Mesenteric fat pad (tissue), 1 donor: ENCODE measurements around the gene C11orf98. TPM values are rescaled to one million over a fixed set of nuclear protein-coding genes. Genes with fewer than 3 reads are reported as not detected.

Source experiments
- DNase-seq: peaks from one replicate; pipeline ENCODE4 v3.0.0-alpha.2; 2020; ENCODE audit warnings: low spot score
- total RNA-seq: library from RNA; stranded (reverse); fragmentation: NEBNext Ultra II Directional; extraction: Animal tissue kit (Norgen Biotek cat#: 25700); gene quantifications from one replicate; pipeline ENCODE4 v1.2.1, GENCODE V29; 2021
- donor health status: DM: yes; HTN: yes; CAD: no.

C11orf98 gene
- total RNA-seq, 1 donor from 2014 or later = 36.9 TPM

DNA sequence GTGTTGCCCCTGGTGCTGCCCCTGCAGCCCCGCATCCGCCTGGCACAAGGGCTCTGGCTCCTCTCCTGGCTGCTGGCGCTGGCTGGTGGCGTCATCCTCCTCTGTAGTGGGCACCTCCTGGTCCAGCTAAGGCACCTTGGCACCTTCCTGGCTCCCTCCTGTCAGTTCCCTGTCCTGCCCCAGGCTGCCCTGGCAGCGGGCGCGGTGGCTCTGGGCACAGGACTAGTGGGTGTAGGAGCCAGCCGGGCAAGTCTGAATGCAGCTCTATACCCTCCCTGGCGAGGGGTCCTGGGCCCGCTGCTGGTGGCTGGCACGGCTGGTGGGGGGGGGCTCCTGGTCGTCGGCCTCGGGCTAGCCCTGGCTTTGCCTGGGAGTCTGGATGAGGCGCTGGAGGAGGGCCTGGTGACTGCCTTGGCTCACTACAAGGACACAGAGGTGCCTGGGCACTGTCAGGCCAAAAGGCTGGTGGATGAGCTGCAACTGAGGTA, 51.7 kb downstream of the C11orf98 start:
- no peak for DNase-seq

Other genes with a start within 250 kb of the C11orf98 start
- gene SCGB1A1, start 246.2 kb downstream of the C11orf98 start, total RNA-seq = not detected
- gene AHNAK, start 118.4 kb downstream of the C11orf98 start, total RNA-seq = 1,254 TPM
- gene EEF1G, start 91.3 kb downstream of the C11orf98 start, total RNA-seq = 865 TPM
- 13.4 TPM for gene TUT1, start 73.7 kb downstream of the C11orf98 start, total RNA-seq
- 103 TPM for gene MTA2, start 63.3 kb downstream of the C11orf98 start, total RNA-seq
- 116 TPM for gene EML3, start 52.4 kb downstream of the C11orf98 start, total RNA-seq
- 6.7 TPM for gene ROM1, start 52.0 kb downstream of the C11orf98 start, total RNA-seq
- gene B3GAT3, start 43.2 kb downstream of the C11orf98 start, total RNA-seq = 42.0 TPM
- 286 TPM for gene GANAB, start 18.6 kb downstream of the C11orf98 start, total RNA-seq
- 19.0 TPM for gene INTS5, start 11.9 kb downstream of the C11orf98 start, total RNA-seq
- 13.8 TPM for gene CSKMT, start 102 bp upstream of the C11orf98 start, total RNA-seq
- gene UQCC3, start 6.5 kb upstream of the C11orf98 start, total RNA-seq = 7.4 TPM
- 4.6 TPM for gene LBHD1, start 7.1 kb upstream of the C11orf98 start, total RNA-seq
- gene UBXN1, start 13.9 kb upstream of the C11orf98 start, total RNA-seq = 108 TPM
- gene LRRN4CL, start 24.3 kb upstream of the C11orf98 start, total RNA-seq = 88.9 TPM
- gene BSCL2, start 42.2 kb upstream of the C11orf98 start, total RNA-seq = 41.9 TPM
- gene GNG3, start 42.5 kb upstream of the C11orf98 start, total RNA-seq = not detected
- 37.7 TPM for gene HNRNPUL2, start 62.2 kb upstream of the C11orf98 start, total RNA-seq
- gene TTC9C, start 63.3 kb upstream of the C11orf98 start, total RNA-seq = 23.0 TPM
- 6.1 TPM for gene ZBTB3, start 89.0 kb upstream of the C11orf98 start, total RNA-seq
- gene POLR2G, start 96.4 kb upstream of the C11orf98 start, total RNA-seq = 44.7 TPM
- 22.3 TPM for gene TAF6L, start 106.2 kb upstream of the C11orf98 start, total RNA-seq
- gene TMEM179B, start 122.2 kb upstream of the C11orf98 start, total RNA-seq = 30.6 TPM
- 14.7 TPM for gene TMEM223, start 126.8 kb upstream of the C11orf98 start, total RNA-seq
- gene NXF1, start 140.2 kb upstream of the C11orf98 start, total RNA-seq = 77.6 TPM
- 41.8 TPM for gene STX5, start 166.8 kb upstream of the C11orf98 start, total RNA-seq
- gene TEX54, start 167.6 kb upstream of the C11orf98 start, total RNA-seq = not detected
- gene WDR74, start 174.4 kb upstream of the C11orf98 start, total RNA-seq = 50.9 TPM
- gene SLC3A2, start 215.7 kb upstream of the C11orf98 start, total RNA-seq = 202 TPM